ENCODE data around the gene HS3ST1.

Gene HS3ST1

DNA sequence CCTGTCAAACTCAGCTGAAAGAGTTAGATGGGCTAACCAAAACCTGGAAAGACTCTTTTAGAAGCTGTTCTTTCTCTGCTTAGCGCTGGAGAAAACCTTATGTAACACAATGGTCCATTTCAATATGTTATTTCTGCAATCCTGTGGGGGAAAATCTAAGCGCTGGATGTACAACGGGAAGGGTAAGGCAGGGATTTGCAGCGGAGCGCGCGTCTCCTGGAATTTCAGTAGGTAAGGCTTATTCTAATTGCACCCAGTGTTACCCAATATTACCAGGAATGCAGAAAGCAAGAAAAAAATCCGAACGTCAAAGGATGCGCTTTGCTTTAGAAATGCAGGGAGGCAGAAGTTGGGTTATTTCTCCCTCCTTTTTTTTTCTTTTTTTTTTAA lies 2.0 kb downstream of the HS3ST1 start:
- FAIRE-seq (no peak), DNase-seq (ENCODE audit: insufficient read length, low spot score) (no peak)
- TF ChIP-seq TAF1 (IDR thresholded peaks at IDR 0.05; ENCODE audit: low read depth, low read length) (no peak), POLR2AphosphoS5 (IDR thresholded peaks at IDR 0.05; ENCODE audit: low read depth, low read length) (no peak), POU2F2 (IDR thresholded peaks at IDR 0.05; ENCODE audit: low read depth, low read length) (no peak), POLR2A (IDR thresholded peaks at IDR 0.05; ENCODE audit: low read depth, low read length) (no peak), PAX5 (IDR thresholded peaks at IDR 0.05; ENCODE audit: insufficient read depth, low read length, severe bottlenecking) (no peak), SPI1 (IDR thresholded peaks at IDR 0.05; ENCODE audit: low read depth, low read length) (no peak)

DNA sequence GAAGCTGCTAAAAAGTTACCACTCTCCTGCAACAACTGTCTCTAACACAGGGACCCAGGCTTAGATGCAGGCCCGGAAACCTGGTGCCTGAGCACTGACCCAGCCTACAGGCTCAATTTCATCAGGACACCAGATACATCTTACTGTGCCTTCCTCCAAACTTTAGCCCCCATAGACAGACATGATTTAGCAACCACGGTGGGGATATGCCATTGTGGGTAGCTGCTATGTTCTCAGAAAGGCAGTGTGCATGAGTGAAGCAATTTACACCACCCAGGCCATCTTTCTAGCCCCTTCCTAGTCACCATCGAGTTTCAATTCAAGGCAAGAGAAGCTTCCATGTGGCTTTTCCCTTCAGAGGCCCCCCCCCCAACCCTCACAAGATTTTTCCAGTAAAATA lies 2.7 kb downstream of the HS3ST1 start:
- DNase-seq (ENCODE audit: insufficient read length, low spot score) (no peak), FAIRE-seq (no peak)
- TF ChIP-seq POLR2A (IDR thresholded peaks at IDR 0.05; ENCODE audit: low read depth, low read length): no peak
- TF ChIP-seq POLR2AphosphoS5 (IDR thresholded peaks at IDR 0.05; ENCODE audit: low read depth, low read length): no peak
- no peak for TF ChIP-seq POU2F2 (IDR thresholded peaks at IDR 0.05; ENCODE audit: low read depth, low read length)
- TF ChIP-seq PAX5 (IDR thresholded peaks at IDR 0.05; ENCODE audit: insufficient read depth, low read length, severe bottlenecking): no peak
- TF ChIP-seq SPI1 (IDR thresholded peaks at IDR 0.05; ENCODE audit: low read depth, low read length): no peak
- TF ChIP-seq TAF1 (IDR thresholded peaks at IDR 0.05; ENCODE audit: low read depth, low read length): no peak

DNA sequence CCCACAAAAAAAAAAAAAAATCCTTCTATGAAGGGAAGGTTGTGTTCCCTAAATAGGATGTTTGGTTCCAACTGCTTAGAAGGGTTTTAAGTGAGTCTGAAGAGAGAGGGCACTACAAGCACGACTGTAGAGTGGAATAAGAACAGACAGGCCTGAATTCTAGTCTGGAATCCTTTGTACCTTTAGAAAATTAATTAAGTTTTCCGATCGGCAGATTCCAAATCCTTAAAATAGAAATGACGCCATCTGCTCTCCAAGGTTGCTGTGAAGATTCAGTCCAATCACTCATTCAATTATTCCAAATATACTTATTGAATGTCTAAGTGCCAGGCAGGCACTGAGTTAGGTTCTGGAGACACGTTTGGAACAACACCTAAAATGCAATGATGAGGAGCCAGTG lies 3.8 kb downstream of the HS3ST1 start:
- FAIRE-seq: no peak
- TF ChIP-seq SPI1 (IDR thresholded peaks at IDR 0.05; ENCODE audit: low read depth, low read length) (no peak), PAX5 (IDR thresholded peaks at IDR 0.05; ENCODE audit: insufficient read depth, low read length, severe bottlenecking) (no peak), POLR2A (IDR thresholded peaks at IDR 0.05; ENCODE audit: low read depth, low read length) (no peak), TAF1 (IDR thresholded peaks at IDR 0.05; ENCODE audit: low read depth, low read length) (no peak), POU2F2 (IDR thresholded peaks at IDR 0.05; ENCODE audit: low read depth, low read length) (no peak), POLR2AphosphoS5 (IDR thresholded peaks at IDR 0.05; ENCODE audit: low read depth, low read length) (no peak)
- DNase-seq (ENCODE audit: insufficient read length, low spot score): no peak

DNA sequence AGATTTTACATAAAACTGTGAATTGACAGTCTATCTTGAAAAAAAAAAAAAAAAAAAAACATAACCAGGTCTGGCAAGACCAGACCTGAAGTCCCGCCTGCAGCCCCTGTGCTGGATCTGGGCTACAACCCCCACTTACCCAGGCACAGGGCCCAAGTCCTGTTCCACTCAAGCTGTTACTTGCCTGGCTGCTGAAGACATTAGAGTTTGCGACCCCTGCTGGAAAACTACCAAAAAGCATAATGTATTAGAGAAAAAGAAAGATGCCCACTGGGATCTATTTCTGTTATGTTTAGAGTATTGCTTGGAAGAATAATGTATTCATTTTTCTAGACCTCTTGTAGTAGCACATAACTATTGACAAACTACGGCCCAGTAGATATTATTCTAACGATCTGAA lies 4.7 kb downstream of the HS3ST1 start:
- DNase-seq (ENCODE audit: insufficient read length, low spot score) (no peak), FAIRE-seq (no peak)
- TF ChIP-seq SPI1 (IDR thresholded peaks at IDR 0.05; ENCODE audit: low read depth, low read length) (no peak), POLR2A (IDR thresholded peaks at IDR 0.05; ENCODE audit: low read depth, low read length) (no peak), POU2F2 (IDR thresholded peaks at IDR 0.05; ENCODE audit: low read depth, low read length) (no peak), TAF1 (IDR thresholded peaks at IDR 0.05; ENCODE audit: low read depth, low read length) (no peak), POLR2AphosphoS5 (IDR thresholded peaks at IDR 0.05; ENCODE audit: low read depth, low read length) (no peak), PAX5 (IDR thresholded peaks at IDR 0.05; ENCODE audit: insufficient read depth, low read length, severe bottlenecking) (no peak)

DNA sequence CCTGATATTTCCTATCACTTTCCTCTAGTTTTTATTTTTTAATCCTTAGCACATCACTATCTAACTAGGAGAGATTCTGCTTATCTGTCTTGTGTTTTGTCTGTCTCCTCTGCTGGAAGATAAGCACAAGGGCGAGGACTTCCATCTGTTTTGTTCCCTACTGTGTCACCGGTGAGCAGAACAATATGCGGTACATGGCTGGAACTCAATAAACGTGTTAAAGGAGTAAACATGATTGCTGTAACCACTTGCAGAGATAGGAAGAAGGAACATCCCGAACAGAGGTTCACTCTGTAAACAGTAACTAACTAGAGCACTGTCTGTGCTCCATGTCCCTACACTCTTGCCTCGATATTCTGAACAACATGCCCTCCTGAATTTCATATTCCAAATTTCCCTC lies 5.2 kb downstream of the HS3ST1 start:
- TF ChIP-seq PAX5 (IDR thresholded peaks at IDR 0.05; ENCODE audit: insufficient read depth, low read length, severe bottlenecking) (no peak), POLR2A (IDR thresholded peaks at IDR 0.05; ENCODE audit: low read depth, low read length) (no peak), SPI1 (IDR thresholded peaks at IDR 0.05; ENCODE audit: low read depth, low read length) (no peak), TAF1 (IDR thresholded peaks at IDR 0.05; ENCODE audit: low read depth, low read length) (no peak), POU2F2 (IDR thresholded peaks at IDR 0.05; ENCODE audit: low read depth, low read length) (no peak), POLR2AphosphoS5 (IDR thresholded peaks at IDR 0.05; ENCODE audit: low read depth, low read length) (no peak)
- no peak for DNase-seq (ENCODE audit: insufficient read length, low spot score)
- peak; percentile 81 for FAIRE-seq

DNA sequence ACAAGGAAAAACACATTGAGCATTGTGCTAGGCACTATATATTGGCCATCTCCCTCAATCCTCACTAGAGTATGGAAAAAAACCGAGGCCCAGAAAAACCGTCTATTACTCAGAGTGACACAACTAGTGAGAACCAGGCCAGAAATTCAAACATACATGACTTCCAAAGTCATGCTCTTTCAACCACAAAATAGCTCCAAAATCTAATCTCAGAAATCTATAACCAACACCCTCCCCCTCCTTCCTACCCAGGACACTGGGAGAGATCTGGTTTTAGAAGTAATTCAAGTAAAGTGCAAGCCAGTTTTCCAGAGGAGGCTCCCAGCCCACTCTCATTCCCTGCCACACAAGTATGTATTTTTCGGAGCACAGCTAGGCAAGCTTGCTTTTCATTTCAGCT lies 7.6 kb downstream of the HS3ST1 start:
- TF ChIP-seq PAX5 (IDR thresholded peaks at IDR 0.05; ENCODE audit: insufficient read depth, low read length, severe bottlenecking): no peak
- no peak for TF ChIP-seq POLR2AphosphoS5 (IDR thresholded peaks at IDR 0.05; ENCODE audit: low read depth, low read length)
- no peak for TF ChIP-seq SPI1 (IDR thresholded peaks at IDR 0.05; ENCODE audit: low read depth, low read length)
- no peak for TF ChIP-seq POLR2A (IDR thresholded peaks at IDR 0.05; ENCODE audit: low read depth, low read length)
- no peak for TF ChIP-seq TAF1 (IDR thresholded peaks at IDR 0.05; ENCODE audit: low read depth, low read length)
- no peak for TF ChIP-seq POU2F2 (IDR thresholded peaks at IDR 0.05; ENCODE audit: low read depth, low read length)
- no peak for FAIRE-seq
- no peak for DNase-seq (ENCODE audit: insufficient read length, low spot score)

DNA sequence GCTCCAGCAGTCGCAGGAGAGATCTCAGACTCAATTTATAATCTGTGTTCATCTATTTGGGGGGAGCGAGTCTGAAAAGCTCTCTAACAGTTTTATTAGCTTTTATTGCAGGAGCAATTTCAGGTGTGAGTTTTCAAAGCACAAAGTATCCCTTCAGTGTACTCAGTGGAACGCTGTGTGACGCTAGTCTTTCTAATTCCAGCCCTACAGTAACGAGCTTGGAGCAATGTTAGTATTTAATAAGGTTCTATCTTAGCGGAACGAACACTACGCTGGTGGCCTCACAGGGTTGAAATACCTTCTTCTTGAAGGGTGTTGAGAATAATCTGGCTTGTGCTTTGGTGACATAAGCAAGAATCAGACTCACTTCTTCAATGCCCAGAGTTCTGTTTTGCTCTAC lies 8.4 kb downstream of the HS3ST1 start:
- FAIRE-seq (no peak), DNase-seq (ENCODE audit: insufficient read length, low spot score) (no peak)
- TF ChIP-seq TAF1 (IDR thresholded peaks at IDR 0.05; ENCODE audit: low read depth, low read length) (no peak), PAX5 (IDR thresholded peaks at IDR 0.05; ENCODE audit: insufficient read depth, low read length, severe bottlenecking) (no peak), POLR2AphosphoS5 (IDR thresholded peaks at IDR 0.05; ENCODE audit: low read depth, low read length) (no peak), POU2F2 (IDR thresholded peaks at IDR 0.05; ENCODE audit: low read depth, low read length) (no peak), POLR2A (IDR thresholded peaks at IDR 0.05; ENCODE audit: low read depth, low read length) (no peak), SPI1 (IDR thresholded peaks at IDR 0.05; ENCODE audit: low read depth, low read length) (no peak)

DNA sequence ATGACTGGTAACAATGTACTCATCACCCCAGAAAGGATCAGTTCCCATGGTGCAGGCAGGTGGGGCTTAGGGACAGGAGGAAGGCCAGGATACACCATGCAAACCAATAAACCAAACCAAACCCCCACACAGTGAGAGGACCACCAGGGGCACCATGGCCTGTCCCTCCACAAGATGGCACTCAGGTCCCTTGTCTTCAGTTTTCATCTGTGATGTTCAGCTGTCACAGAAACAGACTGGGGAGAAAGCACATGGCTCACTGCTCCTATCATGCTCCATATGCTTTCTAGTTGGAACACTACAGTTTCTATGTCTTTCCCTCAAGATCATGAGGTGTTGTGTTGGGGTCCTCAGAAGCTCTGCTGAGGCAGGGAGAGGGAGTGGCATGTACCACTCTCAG lies 10.1 kb downstream of the HS3ST1 start:
- peak; percentile 28 for FAIRE-seq
- TF ChIP-seq POLR2A (IDR thresholded peaks at IDR 0.05; ENCODE audit: low read depth, low read length): no peak
- TF ChIP-seq POLR2AphosphoS5 (IDR thresholded peaks at IDR 0.05; ENCODE audit: low read depth, low read length): no peak
- no peak for TF ChIP-seq TAF1 (IDR thresholded peaks at IDR 0.05; ENCODE audit: low read depth, low read length)
- no peak for TF ChIP-seq SPI1 (IDR thresholded peaks at IDR 0.05; ENCODE audit: low read depth, low read length)
- TF ChIP-seq POU2F2 (IDR thresholded peaks at IDR 0.05; ENCODE audit: low read depth, low read length): no peak
- no peak for TF ChIP-seq PAX5 (IDR thresholded peaks at IDR 0.05; ENCODE audit: insufficient read depth, low read length, severe bottlenecking)
- DNase-seq (ENCODE audit: insufficient read length, low spot score): no peak

DNA sequence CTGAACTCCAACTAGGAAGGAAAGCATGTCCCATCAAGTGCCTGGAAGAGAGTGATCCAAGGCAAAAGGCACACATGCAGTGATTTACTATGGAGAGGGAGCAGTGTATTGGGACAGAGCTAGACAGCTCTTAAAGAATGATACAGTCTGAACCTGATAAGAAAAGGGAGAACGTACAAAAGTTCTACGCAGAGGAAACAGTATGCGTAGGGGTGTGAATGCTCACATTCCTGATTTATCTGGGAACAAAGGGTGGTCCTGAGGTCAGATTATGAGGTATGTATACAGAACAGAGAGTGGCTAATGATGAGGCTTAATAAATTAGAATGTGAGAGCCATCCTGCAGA lies 12.0 kb downstream of the HS3ST1 start:
- no peak for DNase-seq (ENCODE audit: insufficient read length, low spot score)
- no peak for TF ChIP-seq TAF1 (IDR thresholded peaks at IDR 0.05; ENCODE audit: low read depth, low read length)
- TF ChIP-seq POLR2A (IDR thresholded peaks at IDR 0.05; ENCODE audit: low read depth, low read length): no peak
- no peak for TF ChIP-seq PAX5 (IDR thresholded peaks at IDR 0.05; ENCODE audit: insufficient read depth, low read length, severe bottlenecking)
- TF ChIP-seq POU2F2 (IDR thresholded peaks at IDR 0.05; ENCODE audit: low read depth, low read length): no peak
- TF ChIP-seq POLR2AphosphoS5 (IDR thresholded peaks at IDR 0.05; ENCODE audit: low read depth, low read length): no peak
- no peak for TF ChIP-seq SPI1 (IDR thresholded peaks at IDR 0.05; ENCODE audit: low read depth, low read length)
- no peak for FAIRE-seq

All from GM12891 (cell line).